HPDE6-E6E7 (cell line): ENCODE data around the gene LRRN3.

Source experiments
- DNase-seq: peaks from one replicate; pipeline ENCODE4 v3.0.0; 2011; ENCODE audit warnings: missing footprints; ENCODE audit errors: extremely low spot score

LRRN3 gene

DNA sequence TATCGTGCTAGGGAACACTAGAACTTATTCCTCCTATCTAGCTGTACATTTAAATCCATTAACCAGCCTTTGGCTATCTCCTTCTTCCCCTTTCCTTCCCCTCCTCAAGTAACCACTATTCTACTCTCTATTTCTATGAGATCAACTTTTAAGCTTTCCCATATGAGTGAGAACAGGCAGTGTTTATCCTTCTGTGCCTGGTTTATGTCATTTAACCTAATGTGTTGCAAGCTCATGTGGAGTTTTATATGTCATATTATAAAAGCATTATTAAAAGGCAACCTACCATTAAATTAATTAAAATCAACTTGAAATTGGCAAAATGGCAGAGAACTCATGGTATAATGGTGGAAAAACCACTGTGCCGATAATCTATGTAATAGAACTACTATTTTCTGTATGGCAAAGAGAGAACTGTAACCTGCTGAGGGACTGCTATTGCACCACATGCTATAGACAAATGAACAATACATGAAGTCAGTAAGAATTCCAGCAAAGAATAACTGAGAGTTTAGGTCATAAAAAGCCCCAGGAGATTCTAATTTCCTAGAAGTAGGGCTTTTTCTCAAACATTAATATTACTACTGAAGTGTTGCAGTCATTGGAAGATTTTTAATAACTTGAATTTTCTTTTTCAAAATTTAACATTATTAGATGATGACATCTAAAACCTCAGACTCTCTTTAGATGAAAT is 81.8 kb downstream of the LRRN3 start:
- DNase-seq: no peak

DNA sequence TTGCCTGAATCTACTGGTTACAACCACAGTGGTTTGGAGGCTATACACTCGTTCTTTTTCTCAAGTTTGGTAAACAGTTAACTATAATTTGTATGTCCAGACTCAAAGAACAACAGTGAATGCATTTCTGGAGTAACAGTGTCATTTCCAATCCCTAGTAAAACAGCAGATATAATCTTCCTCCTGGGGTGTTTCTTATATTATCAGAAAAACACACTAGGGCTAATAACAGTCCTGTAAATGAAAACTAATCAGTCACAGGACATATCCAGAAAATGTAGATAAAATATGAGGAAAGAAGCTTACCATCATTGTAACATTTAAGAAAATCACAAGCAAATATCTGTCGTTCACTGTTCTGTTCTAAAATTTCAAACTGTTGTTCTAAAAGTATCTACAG is 82.6 kb downstream of the LRRN3 start:
- DNase-seq: no peak

GRCh38 chr7:111173990-111174389 is 83.1 kb downstream of the LRRN3 start:
- no peak for DNase-seq

DNA sequence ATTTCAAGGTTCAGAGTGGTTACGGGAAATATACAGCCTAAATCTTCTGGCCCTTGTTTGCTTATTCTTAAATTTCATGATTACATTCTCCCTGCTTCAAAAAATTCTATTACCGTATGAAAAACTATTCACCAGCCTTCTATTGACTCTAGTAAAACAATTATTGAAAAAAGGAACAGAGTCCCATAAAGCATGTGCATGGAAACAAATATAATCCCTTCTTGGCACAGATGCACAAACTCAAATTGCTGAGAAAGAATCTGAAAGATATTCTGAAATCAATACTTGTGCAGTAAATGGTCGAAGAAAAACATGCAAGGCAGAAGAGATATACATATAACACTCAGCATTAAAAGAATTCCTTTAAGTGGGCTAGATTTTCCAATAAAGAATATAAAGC is 83.6 kb downstream of the LRRN3 start:
- DNase-seq: no peak
